Uterus (tissue), 4 donors: ENCODE data around the gene FAM120B. TPM values are rescaled to one million over a fixed set of nuclear protein-coding genes. Genes with fewer than 3 reads are reported as not detected.

ENCODE experiments used
- DNase-seq, 2 donors: peaks; one replicate each; pipeline ENCODE4 v3.0.0-alpha.2; 2019 to 2020
- H3K27ac ChIP-seq, 2 donors: fragments of 200-600 bp; sonication (generic); 1 replicate in 1 of 2; 2 replicates in 1 of 2; pipeline ENCODE4 v1.5.1; 2016 to 2018
- H3K27me3 ChIP-seq, 2 donors: fragments of 200-600 bp; sonication (generic); one replicate each; pipeline ENCODE4 v1.5.1; 2018 to 2019; ENCODE audit warnings: control low read depth in 1 of 2
- H3K36me3 ChIP-seq, 2 donors: fragments of 200-600 bp; sonication (generic); one replicate each; pipeline ENCODE4 v1.5.1; 2019; ENCODE audit warnings: control low read depth in 1 of 2
- H3K4me1 ChIP-seq, 2 donors: fragments of 200-600 bp; sonication (generic); one replicate each; pipeline ENCODE4 v1.5.1; 2018 to 2019; ENCODE audit warnings: control low read depth in 1 of 2
- H3K4me3 ChIP-seq, 2 donors: fragments of 200-600 bp; sonication (generic); 1 replicate in 1 of 2; 2 replicates in 1 of 2; pipeline ENCODE4 v1.5.1; 2018 to 2019; ENCODE audit warnings: mild to moderate bottlenecking in 1 of 2
- H3K9me3 ChIP-seq, 2 donors: fragments of 200-600 bp; sonication (generic); one replicate each; pipeline ENCODE4 v1.5.1; 2019; ENCODE audit warnings: control low read depth in 1 of 2
- CTCF ChIP-seq, 4 experiments: fragments of 200-600 bp in 2 of 4; fragments of 450-650 bp in 2 of 4; sonication (generic) in 2 of 4; IDR thresholded peaks; one replicate each; pipeline ENCODE4 v1.5.1; 2016 to 2019; ENCODE audit warnings: antibody characterized with exemption in 4 of 4, mild to moderate bottlenecking in 2 of 4, moderate library complexity in 1 of 4
- POLR2A ChIP-seq, 2 donors: fragments of 450-650 bp; IDR thresholded peaks; one replicate each; pipeline ENCODE4 v1.6.1; 2016; ENCODE audit warnings: antibody characterized with exemption in 2 of 2, mild to moderate bottlenecking in 1 of 2, moderate library complexity in 1 of 2
- intact Hi-C: fragments of 100-400 bp; cut with DNase I; formaldehyde crosslinking; loops from one replicate; pipeline ENCODE4 v1.15.1; 2023; ENCODE audit warnings: low total_unique reads
- total RNA-seq, 4 donors: library from RNA; depleted of rRNA in 3 of 4; stranded (reverse); fragments of >200 nt in 3 of 4; gene quantifications; one replicate each; pipeline versions ENCODE4 v1.1.0 to v1.2.4, GENCODE V29; 2014 to 2023
- donor health status: DM: yes; HTN: yes; CAD: no.

The FAM120B gene
- total RNA-seq, 4 donors from 2014 or later = 12.1 to 50.9 (median 35.2) TPM

- Histone ChIP-seq H3K27ac (no peak overlapping the region), H3K27me3 (no peaks in the 10 kb centered on the region), H3K4me1 (no peaks in the 10 kb centered on the region), H3K36me3 (no peaks in the 10 kb centered on the region), H3K9me3 (no peaks in the 10 kb centered on the region), H3K4me3 (no peak overlapping the region)
- DNase-seq = no peak
- intact Hi-C loops = no loop called here
- TF ChIP-seq CTCF (IDR thresholded peaks at IDR 0.05) (no peak), POLR2A (IDR thresholded peaks at IDR 0.05) (no peak)
Observed at GRCh38 chr6:170416959-170417606, 110.5 kb downstream of the FAM120B start.

GRCh38 chr6:170417881-170418280, 111.3 kb downstream of the FAM120B start:
- H3K27ac ChIP-seq = no peak overlapping the region
- intact Hi-C loops = no loop called here
- H3K4me3 ChIP-seq = no peak overlapping the region
- no peaks in the 10 kb centered on the region for H3K27me3 ChIP-seq
- DNase-seq = no peak
- TF ChIP-seq CTCF (IDR thresholded peaks at IDR 0.05) (no peak), POLR2A (IDR thresholded peaks at IDR 0.05) (no peak)
- H3K9me3 ChIP-seq = no peaks in the 10 kb centered on the region
- H3K36me3 ChIP-seq = no peaks in the 10 kb centered on the region
- H3K4me1 ChIP-seq = no peaks in the 10 kb centered on the region

GRCh38 chr6:170420283-170420682, 113.7 kb downstream of the FAM120B start:
- no peaks in the 10 kb centered on the region for H3K4me1 ChIP-seq
- intact Hi-C loops = no loop called here
- DNase-seq = no peak
- no peaks in the 10 kb centered on the region for H3K27me3 ChIP-seq
- H3K9me3 ChIP-seq = no peaks in the 10 kb centered on the region
- H3K4me3 ChIP-seq = no peak overlapping the region
- H3K27ac ChIP-seq = no peak overlapping the region
- no peaks in the 10 kb centered on the region for H3K36me3 ChIP-seq
- no peak for TF ChIP-seq CTCF (IDR thresholded peaks at IDR 0.05)
- TF ChIP-seq POLR2A (IDR thresholded peaks at IDR 0.05) = no peak

- Histone ChIP-seq H3K4me1 (no peaks in the 10 kb centered on the region), H3K9me3 (no peaks in the 10 kb centered on the region), H3K36me3 (no peaks in the 10 kb centered on the region), H3K4me3 (no peak overlapping the region), H3K27ac (no peak overlapping the region), H3K27me3 (no peaks in the 10 kb centered on the region)
- no peak for TF ChIP-seq POLR2A (IDR thresholded peaks at IDR 0.05)
- no peak for TF ChIP-seq CTCF (IDR thresholded peaks at IDR 0.05)
- intact Hi-C loops = no loop called here
- no peak for DNase-seq
Observed at GRCh38 chr6:170420791-170421776, 114.5 kb downstream of the FAM120B start.

- DNase-seq = no peak
- intact Hi-C loops = no loop called here
- H3K36me3 ChIP-seq = no peaks in the 10 kb centered on the region
- no peak overlapping the region for H3K27ac ChIP-seq
- no peaks in the 10 kb centered on the region for H3K4me1 ChIP-seq
- no peak for TF ChIP-seq CTCF (IDR thresholded peaks at IDR 0.05)
- no peak for TF ChIP-seq POLR2A (IDR thresholded peaks at IDR 0.05)
- no peak overlapping the region for H3K4me3 ChIP-seq
- no peaks in the 10 kb centered on the region for H3K9me3 ChIP-seq
- no peaks in the 10 kb centered on the region for H3K27me3 ChIP-seq
Observed at GRCh38 chr6:170421921-170422320, 115.4 kb downstream of the FAM120B start.
